GM12892 (cell line): ENCODE results near the gene PIK3AP1.

ENCODE experiments used
- POLR2A ChIP-seq: IDR thresholded peaks from 2 replicates; pipeline ENCODE4 v1.6.1; 2011; ENCODE audit warnings: low read depth, low read length, control low read depth
- TAF1 ChIP-seq: IDR thresholded peaks from 2 replicates; pipeline ENCODE4 v1.6.1; 2011; ENCODE audit warnings: low read depth, mild to moderate bottlenecking, control low read depth, low read length, borderline replicate concordance

DNA sequence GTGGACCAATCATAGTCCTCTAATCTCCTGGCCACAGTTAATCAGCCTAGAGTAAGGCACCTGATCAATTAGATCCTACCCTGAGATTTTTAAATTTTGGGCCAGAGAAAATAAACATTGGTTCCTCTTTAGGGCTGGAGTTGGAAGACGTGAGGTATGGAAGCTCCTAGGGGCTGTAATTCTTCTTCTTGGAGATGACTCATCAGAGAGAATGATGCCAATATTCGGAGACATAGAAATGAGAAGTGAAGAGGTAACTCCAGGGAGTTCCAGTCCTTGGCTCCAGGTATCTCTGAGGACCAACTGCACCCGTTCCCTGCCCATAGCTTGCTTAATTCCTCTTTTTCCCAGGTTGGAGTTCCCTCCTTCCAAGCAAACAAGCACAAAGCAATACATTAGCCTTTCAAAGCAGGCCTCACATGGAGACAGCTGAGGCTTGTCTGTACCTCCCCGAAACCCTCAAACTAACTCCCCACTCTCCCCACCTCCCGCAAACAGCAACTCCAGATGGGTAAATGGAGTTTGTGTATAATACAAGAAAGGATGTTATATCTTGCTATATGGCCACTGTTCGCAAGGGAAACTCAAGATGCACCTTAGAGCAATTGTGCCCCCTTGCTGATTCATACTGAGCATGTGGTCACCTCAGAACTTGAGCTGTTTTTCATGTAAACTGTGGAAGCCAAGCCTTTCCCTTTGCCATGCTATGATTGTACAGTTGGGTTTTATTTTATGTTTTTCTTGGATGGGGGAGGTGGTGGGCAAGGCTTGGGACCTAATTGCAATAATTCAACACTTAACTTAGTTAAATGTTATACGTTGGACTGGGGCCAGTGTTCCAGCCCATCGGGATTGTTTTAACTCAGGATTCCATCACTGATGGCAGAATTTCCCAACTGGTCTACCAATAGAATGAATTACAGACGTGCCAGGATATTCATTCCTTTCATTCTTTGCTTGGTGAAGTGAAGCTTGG lies 29.3 kb downstream of the PIK3AP1 start:
- TF ChIP-seq POLR2A (no peak), TAF1 (no peak)
